ENCODE data around the gene DSCAML1.

DSCAML1 gene

DNA sequence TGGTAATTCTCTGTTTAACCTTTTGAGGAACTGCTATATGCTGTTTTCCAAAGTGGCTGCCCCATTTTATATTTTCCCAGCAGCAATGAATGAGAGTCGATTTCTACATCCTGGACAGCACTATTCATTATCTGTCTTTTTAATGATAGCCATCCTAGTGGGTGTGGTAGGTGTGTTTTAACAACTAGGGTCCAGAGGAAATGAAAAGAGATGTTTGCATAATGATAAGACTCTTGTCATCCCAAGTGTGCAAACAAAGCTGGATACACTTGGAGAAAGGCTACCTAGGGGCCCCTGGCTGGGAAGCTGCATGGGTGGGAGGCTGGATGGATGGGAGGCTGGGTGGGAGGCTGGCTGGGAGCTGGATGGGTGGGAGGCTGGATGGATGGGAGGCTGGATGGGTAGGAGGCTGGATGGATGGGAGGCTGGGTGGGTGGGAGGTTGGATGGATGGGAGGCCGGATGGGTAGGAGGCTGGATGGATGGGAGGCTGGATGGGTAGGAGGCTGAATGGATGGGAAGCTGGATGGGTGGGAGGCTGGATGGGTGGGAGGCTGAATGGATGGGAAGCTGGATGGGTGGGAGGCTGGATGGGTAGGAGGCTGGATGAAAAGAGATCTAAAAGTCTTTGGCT is 158.0 kb downstream of the DSCAML1 start:
- ChIA-PET POLR2A (no interaction called here), CTCF (no interaction called here)
- no peak for DNase-seq
- H3K4me3 ChIP-seq (ENCODE audit: control insufficient read depth in 1 of 7, extremely low read depth in 1 of 7, insufficient read depth in 4 of 7, low read depth in 2 of 7, low read length in 6 of 7) = no peak overlapping the region
- H3K9me3 ChIP-seq (ENCODE audit: control extremely low read depth in 1 of 5, control insufficient read depth in 4 of 5, insufficient read depth in 2 of 5, low read depth in 1 of 5, low read length in 4 of 5) = no peaks in the 10 kb centered on the region
- no peaks in the 10 kb centered on the region for H3K36me3 ChIP-seq (ENCODE audit: control insufficient read depth in 4 of 4, insufficient read depth in 4 of 4, low read length in 3 of 4)
- WGBS (ENCODE audit: insufficient coverage) = 100% methylated on average over 1 of the region's 2 CpGs
- no peaks in the 10 kb centered on the region for H3K4me1 ChIP-seq (ENCODE audit: control extremely low read depth in 1 of 4, control insufficient read depth in 4 of 4, insufficient read depth in 4 of 4, low read length in 3 of 4)
- H3K27ac ChIP-seq (ENCODE audit: insufficient read depth in 1 of 2, low read depth in 1 of 2, low read length in 2 of 2, poor library complexity in 1 of 2, severe bottlenecking in 2 of 2) = no peak overlapping the region
- H3K27me3 ChIP-seq (replicated peaks in 2 of 5; ENCODE audit: control insufficient read depth in 4 of 5, insufficient read depth in 5 of 5, low read length in 4 of 5) = peaks cover 0 to 3% (median 0%) of the 10 kb centered on the region in 5 experiments

DNA sequence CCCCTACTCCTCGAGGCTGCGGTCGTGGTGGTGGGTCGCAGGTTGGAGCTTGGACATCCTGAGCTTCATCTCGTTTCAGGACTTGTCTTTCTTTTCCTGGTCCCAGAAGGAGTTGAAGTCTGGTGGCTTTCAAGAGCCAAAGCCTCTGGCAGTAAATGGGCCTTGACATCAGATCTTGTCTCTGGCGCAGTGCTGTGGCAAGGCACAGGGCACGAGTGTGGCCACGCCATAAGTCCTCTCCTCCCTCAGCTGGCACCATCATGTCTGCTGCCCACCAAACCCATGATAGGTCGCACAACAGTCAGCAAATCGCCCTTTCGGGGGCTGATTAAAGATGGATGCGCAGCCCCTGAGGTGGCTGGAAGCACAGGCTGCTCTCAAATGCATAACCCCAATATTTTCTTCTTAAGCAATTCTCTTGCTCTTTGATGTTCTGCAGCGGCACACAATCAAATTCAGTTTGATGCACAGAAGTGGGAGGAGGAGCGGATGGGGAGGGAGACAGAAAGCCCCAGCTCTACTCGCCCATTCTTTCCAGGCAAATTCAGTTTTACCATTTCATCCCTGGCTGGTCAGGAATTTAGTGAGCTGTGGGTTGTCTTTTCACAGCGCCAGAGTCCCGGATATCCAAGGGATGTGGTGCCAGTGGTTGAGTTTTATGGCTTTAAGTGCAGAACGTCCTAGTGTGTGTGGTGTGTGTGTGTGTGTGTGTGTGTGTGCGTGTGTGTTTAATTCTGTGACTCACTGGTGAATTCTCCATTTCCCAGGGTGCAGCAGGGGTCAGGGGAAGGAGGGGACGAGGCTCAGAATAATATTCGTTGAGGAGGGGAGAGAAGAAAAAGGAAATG is 162.0 kb downstream of the DSCAML1 start:
- H3K27me3 ChIP-seq (replicated peaks in 2 of 5; ENCODE audit: control insufficient read depth in 4 of 5, insufficient read depth in 5 of 5, low read length in 4 of 5) = peaks cover 0 to 3% (median 0%) of the 10 kb centered on the region in 5 experiments
- H3K9me3 ChIP-seq (ENCODE audit: control extremely low read depth in 1 of 5, control insufficient read depth in 4 of 5, insufficient read depth in 2 of 5, low read depth in 1 of 5, low read length in 4 of 5) = no peaks in the 10 kb centered on the region
- H3K36me3 ChIP-seq (ENCODE audit: control insufficient read depth in 4 of 4, insufficient read depth in 4 of 4, low read length in 3 of 4) = no peaks in the 10 kb centered on the region
- no peak overlapping the region for H3K4me3 ChIP-seq (ENCODE audit: control insufficient read depth in 1 of 7, extremely low read depth in 1 of 7, insufficient read depth in 4 of 7, low read depth in 2 of 7, low read length in 6 of 7)
- H3K27ac ChIP-seq (ENCODE audit: insufficient read depth in 1 of 2, low read depth in 1 of 2, low read length in 2 of 2, poor library complexity in 1 of 2, severe bottlenecking in 2 of 2) = no peak overlapping the region
- no peaks in the 10 kb centered on the region for H3K4me1 ChIP-seq (ENCODE audit: control extremely low read depth in 1 of 4, control insufficient read depth in 4 of 4, insufficient read depth in 4 of 4, low read length in 3 of 4)
- POLR2A ChIA-PET = no interaction called here
- no peak for DNase-seq
- WGBS (ENCODE audit: insufficient coverage) = 87% methylated on average over 15 of the region's 21 CpGs
- CTCF ChIA-PET = no interaction called here

GRCh38 chr11:117633976-117634755 is 162.8 kb downstream of the DSCAML1 start:
- H3K36me3 ChIP-seq (ENCODE audit: control insufficient read depth in 4 of 4, insufficient read depth in 4 of 4, low read length in 3 of 4) = no peaks in the 10 kb centered on the region
- no peak overlapping the region for H3K4me3 ChIP-seq (ENCODE audit: control insufficient read depth in 1 of 7, extremely low read depth in 1 of 7, insufficient read depth in 4 of 7, low read depth in 2 of 7, low read length in 6 of 7)
- no peak for DNase-seq
- ChIA-PET CTCF (no interaction called here), POLR2A (no interaction called here)
- H3K27me3 ChIP-seq (replicated peaks in 2 of 5; ENCODE audit: control insufficient read depth in 4 of 5, insufficient read depth in 5 of 5, low read length in 4 of 5) = peaks cover 0 to 3% (median 0%) of the 10 kb centered on the region in 5 experiments
- no peak overlapping the region for H3K27ac ChIP-seq (ENCODE audit: insufficient read depth in 1 of 2, low read depth in 1 of 2, low read length in 2 of 2, poor library complexity in 1 of 2, severe bottlenecking in 2 of 2)
- no peaks in the 10 kb centered on the region for H3K9me3 ChIP-seq (ENCODE audit: control extremely low read depth in 1 of 5, control insufficient read depth in 4 of 5, insufficient read depth in 2 of 5, low read depth in 1 of 5, low read length in 4 of 5)
- WGBS (ENCODE audit: insufficient coverage) = 97% methylated on average over 11 of the region's 12 CpGs
- no peaks in the 10 kb centered on the region for H3K4me1 ChIP-seq (ENCODE audit: control extremely low read depth in 1 of 4, control insufficient read depth in 4 of 4, insufficient read depth in 4 of 4, low read length in 3 of 4)

DNA sequence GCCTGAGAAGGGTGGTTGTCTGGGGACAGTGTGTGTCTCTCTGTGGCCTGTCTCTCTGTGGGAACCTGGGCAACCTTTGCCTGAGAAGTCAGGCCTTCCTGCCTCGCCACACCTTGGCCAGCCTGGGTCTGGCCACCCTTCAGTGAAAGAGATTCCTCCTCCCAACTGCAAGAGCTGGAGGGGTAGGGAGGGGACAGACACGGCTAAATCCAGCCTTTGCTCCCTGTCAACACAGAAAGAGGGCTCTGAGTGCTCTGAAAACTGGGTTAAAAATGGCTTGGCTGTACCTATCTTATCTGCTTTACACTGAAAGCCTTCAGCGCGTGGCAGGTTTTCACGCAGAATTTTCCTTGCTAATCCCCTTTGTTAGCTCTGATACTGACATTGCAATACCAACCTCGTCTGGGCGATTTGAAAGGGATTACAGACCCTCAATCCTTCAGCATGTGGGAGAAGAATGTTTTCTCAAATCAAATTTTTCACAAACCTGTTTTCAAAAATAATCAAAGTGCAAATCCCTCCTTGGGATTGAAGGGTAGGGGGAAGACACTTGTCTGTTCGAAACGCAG is 163.7 kb downstream of the DSCAML1 start:
- no peaks in the 10 kb centered on the region for H3K36me3 ChIP-seq (ENCODE audit: control insufficient read depth in 4 of 4, insufficient read depth in 4 of 4, low read length in 3 of 4)
- H3K4me1 ChIP-seq (ENCODE audit: control extremely low read depth in 1 of 4, control insufficient read depth in 4 of 4, insufficient read depth in 4 of 4, low read length in 3 of 4) = no peaks in the 10 kb centered on the region
- WGBS (ENCODE audit: insufficient coverage) = 99% methylated on average over 7 of the region's 9 CpGs
- DNase-seq = no peak
- H3K4me3 ChIP-seq (ENCODE audit: control insufficient read depth in 1 of 7, extremely low read depth in 1 of 7, insufficient read depth in 4 of 7, low read depth in 2 of 7, low read length in 6 of 7) = no peak overlapping the region
- H3K27ac ChIP-seq (ENCODE audit: insufficient read depth in 1 of 2, low read depth in 1 of 2, low read length in 2 of 2, poor library complexity in 1 of 2, severe bottlenecking in 2 of 2) = no peak overlapping the region
- peaks cover 0 to 3% (median 0%) of the 10 kb centered on the region in 5 experiments for H3K27me3 ChIP-seq (replicated peaks in 2 of 5; ENCODE audit: control insufficient read depth in 4 of 5, insufficient read depth in 5 of 5, low read length in 4 of 5)
- no peaks in the 10 kb centered on the region for H3K9me3 ChIP-seq (ENCODE audit: control extremely low read depth in 1 of 5, control insufficient read depth in 4 of 5, insufficient read depth in 2 of 5, low read depth in 1 of 5, low read length in 4 of 5)
- ChIA-PET POLR2A (no interaction called here), CTCF (no interaction called here)

DNA sequence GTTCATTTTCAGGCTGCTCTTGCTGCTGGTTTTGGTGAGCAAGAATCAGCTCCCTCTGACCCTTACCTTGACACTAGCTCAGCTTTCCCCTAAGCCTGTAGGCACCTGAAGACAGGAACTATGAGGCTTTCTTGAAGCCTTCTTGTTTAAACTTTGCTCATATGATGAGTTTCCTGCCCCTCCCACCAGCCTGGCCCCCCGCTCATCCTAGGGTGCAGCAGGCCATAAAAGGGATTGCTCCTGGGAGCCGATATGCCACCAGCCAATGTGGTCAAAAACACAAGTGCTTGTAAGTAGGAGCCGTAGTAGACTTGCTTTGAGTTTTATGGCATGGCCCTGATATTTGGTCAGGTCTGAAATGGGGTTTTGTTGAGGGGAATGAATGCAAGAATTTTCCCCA is 164.7 kb downstream of the DSCAML1 start:
- CTCF ChIA-PET = no interaction called here
- 100% methylated on average over 2 of the region's 3 CpGs for WGBS (ENCODE audit: insufficient coverage)

GRCh38 chr11:117631336-117632140 is 165.5 kb downstream of the DSCAML1 start:
- 94% methylated on average over 7 of the region's 11 CpGs for WGBS (ENCODE audit: insufficient coverage)
- ChIA-PET POLR2A (no interaction called here), CTCF (interaction anchor here (1.3 kb wide), 1 partner anchor 10 kb away, joined by 4 read pairs; no protein-coding TSS in a partner anchor)
- no peak for DNase-seq
- Histone ChIP-seq H3K9me3 (ENCODE audit: control extremely low read depth in 1 of 5, control insufficient read depth in 4 of 5, insufficient read depth in 2 of 5, low read depth in 1 of 5, low read length in 4 of 5) (no peaks in the 10 kb centered on the region), H3K4me3 (ENCODE audit: control insufficient read depth in 1 of 7, extremely low read depth in 1 of 7, insufficient read depth in 4 of 7, low read depth in 2 of 7, low read length in 6 of 7) (no peak overlapping the region), H3K36me3 (ENCODE audit: control insufficient read depth in 4 of 4, insufficient read depth in 4 of 4, low read length in 3 of 4) (no peaks in the 10 kb centered on the region), H3K27me3 (replicated peaks in 2 of 5; ENCODE audit: control insufficient read depth in 4 of 5, insufficient read depth in 5 of 5, low read length in 4 of 5) (peaks cover 0 to 3% (median 0%) of the 10 kb centered on the region in 5 experiments), H3K4me1 (ENCODE audit: control extremely low read depth in 1 of 4, control insufficient read depth in 4 of 4, insufficient read depth in 4 of 4, low read length in 3 of 4) (no peaks in the 10 kb centered on the region), H3K27ac (ENCODE audit: insufficient read depth in 1 of 2, low read depth in 1 of 2, low read length in 2 of 2, poor library complexity in 1 of 2, severe bottlenecking in 2 of 2) (no peak overlapping the region)

More for the DNA sequence above, 164.7 kb downstream of the DSCAML1 start:
- H3K27ac ChIP-seq (ENCODE audit: insufficient read depth in 1 of 2, low read depth in 1 of 2, low read length in 2 of 2, poor library complexity in 1 of 2, severe bottlenecking in 2 of 2) = no peak overlapping the region
- H3K9me3 ChIP-seq (ENCODE audit: control extremely low read depth in 1 of 5, control insufficient read depth in 4 of 5, insufficient read depth in 2 of 5, low read depth in 1 of 5, low read length in 4 of 5) = no peaks in the 10 kb centered on the region
- H3K4me3 ChIP-seq (ENCODE audit: control insufficient read depth in 1 of 7, extremely low read depth in 1 of 7, insufficient read depth in 4 of 7, low read depth in 2 of 7, low read length in 6 of 7) = no peak overlapping the region
- H3K36me3 ChIP-seq (ENCODE audit: control insufficient read depth in 4 of 4, insufficient read depth in 4 of 4, low read length in 3 of 4) = no peaks in the 10 kb centered on the region
- POLR2A ChIA-PET = no interaction called here
- DNase-seq = no peak
- H3K27me3 ChIP-seq (replicated peaks in 2 of 5; ENCODE audit: control insufficient read depth in 4 of 5, insufficient read depth in 5 of 5, low read length in 4 of 5) = peaks cover 0 to 3% (median 0%) of the 10 kb centered on the region in 5 experiments
- H3K4me1 ChIP-seq (ENCODE audit: control extremely low read depth in 1 of 4, control insufficient read depth in 4 of 4, insufficient read depth in 4 of 4, low read length in 3 of 4) = no peaks in the 10 kb centered on the region

Measured in common myeloid progenitor, CD34-positive (primary cell).